ENCODE measurements around the gene REPS1.

The REPS1 gene

DNA sequence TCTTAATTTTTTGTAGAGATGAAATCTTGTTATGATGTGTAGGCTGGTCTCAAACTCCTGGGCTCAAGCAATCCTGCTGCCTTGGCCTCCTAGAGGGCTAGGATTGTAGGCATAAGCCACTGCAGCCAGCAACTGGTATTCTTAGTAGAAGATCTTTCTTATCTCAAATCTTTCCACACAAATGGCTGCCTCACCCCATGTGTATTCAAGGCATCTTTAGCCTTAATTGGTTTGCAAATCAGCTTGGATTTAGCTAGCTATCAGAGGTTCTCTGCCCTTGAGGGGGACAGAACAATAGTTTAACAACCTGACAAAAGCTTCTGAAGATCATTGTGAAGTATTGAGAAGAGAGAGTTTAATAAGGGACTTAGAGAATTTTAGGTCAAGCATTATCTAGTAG, 22.6 kb upstream of the REPS1 start:
- no peak overlapping the region for H3K27ac ChIP-seq (ENCODE audit: extremely low read depth, low read depth, low read length)
- CTCF ChIA-PET: no interaction called here
- TF ChIP-seq, protein P1, sequence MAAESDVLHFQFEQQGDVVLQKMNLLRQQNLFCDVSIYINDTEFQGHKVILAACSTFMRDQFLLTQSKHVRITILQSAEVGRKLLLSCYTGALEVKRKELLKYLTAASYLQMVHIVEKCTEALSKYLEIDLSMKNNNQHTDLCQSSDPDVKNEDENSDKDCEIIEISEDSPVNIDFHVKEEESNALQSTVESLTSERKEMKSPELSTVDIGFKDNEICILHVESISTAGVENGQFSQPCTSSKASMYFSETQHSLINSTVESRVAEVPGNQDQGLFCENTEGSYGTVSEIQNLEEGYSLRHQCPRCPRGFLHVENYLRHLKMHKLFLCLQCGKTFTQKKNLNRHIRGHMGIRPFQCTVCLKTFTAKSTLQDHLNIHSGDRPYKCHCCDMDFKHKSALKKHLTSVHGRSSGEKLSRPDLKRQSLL (tag by site-specific recombination; IDR thresholded peaks at IDR 0.05): no peak
- TF ChIP-seq ZNF777 (tag by site-specific recombination; IDR thresholded peaks at IDR 0.05; ENCODE audit: borderline replicate concordance) (no peak), ZFP3 (tag by site-specific recombination; IDR thresholded peaks at IDR 0.05; ENCODE audit: low read depth) (no peak), ZNF324 (tag by site-specific recombination; IDR thresholded peaks at IDR 0.05) (no peak), ZNF423 (tag by site-specific recombination; IDR thresholded peaks at IDR 0.05) (no peak), SP7 (tag by site-specific recombination; IDR thresholded peaks at IDR 0.05) (no peak), ZNF311 (tag by site-specific recombination; IDR thresholded peaks at IDR 0.05; ENCODE audit: borderline replicate concordance) (no peak), ZNF416 (tag by site-specific recombination; IDR thresholded peaks at IDR 0.05) (no peak), MEIS1 (CRISPR knock-in tag; IDR thresholded peaks at IDR 0.05; ENCODE audit: borderline replicate concordance) (no peak), ZNF529 (tag by site-specific recombination; IDR thresholded peaks at IDR 0.05; ENCODE audit: insufficient replicate concordance) (no peak), ZNF521 (tag by site-specific recombination; IDR thresholded peaks at IDR 0.05) (no peak), ZNF19 (tag by site-specific recombination; IDR thresholded peaks at IDR 0.05; ENCODE audit: low read depth) (no peak), ZNF600 (tag by site-specific recombination; IDR thresholded peaks at IDR 0.05) (no peak), ZNF501 (tag by site-specific recombination; IDR thresholded peaks at IDR 0.05) (no peak), ZNF335 (tag by site-specific recombination; conservative IDR thresholded peaks at IDR 0.05) (no peak), RBAK (tag by site-specific recombination; IDR thresholded peaks at IDR 0.05) (no peak)
- TF ChIP-seq, protein P2, sequence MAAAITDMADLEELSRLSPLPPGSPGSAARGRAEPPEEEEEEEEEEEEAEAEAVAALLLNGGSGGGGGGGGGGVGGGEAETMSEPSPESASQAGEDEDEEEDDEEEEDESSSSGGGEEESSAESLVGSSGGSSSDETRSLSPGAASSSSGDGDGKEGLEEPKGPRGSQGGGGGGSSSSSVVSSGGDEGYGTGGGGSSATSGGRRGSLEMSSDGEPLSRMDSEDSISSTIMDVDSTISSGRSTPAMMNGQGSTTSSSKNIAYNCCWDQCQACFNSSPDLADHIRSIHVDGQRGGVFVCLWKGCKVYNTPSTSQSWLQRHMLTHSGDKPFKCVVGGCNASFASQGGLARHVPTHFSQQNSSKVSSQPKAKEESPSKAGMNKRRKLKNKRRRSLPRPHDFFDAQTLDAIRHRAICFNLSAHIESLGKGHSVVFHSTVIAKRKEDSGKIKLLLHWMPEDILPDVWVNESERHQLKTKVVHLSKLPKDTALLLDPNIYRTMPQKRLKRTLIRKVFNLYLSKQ (tag by site-specific recombination; IDR thresholded peaks at IDR 0.05; ENCODE audit: borderline replicate concordance): no peak
- TF ChIP-seq, protein P3, sequence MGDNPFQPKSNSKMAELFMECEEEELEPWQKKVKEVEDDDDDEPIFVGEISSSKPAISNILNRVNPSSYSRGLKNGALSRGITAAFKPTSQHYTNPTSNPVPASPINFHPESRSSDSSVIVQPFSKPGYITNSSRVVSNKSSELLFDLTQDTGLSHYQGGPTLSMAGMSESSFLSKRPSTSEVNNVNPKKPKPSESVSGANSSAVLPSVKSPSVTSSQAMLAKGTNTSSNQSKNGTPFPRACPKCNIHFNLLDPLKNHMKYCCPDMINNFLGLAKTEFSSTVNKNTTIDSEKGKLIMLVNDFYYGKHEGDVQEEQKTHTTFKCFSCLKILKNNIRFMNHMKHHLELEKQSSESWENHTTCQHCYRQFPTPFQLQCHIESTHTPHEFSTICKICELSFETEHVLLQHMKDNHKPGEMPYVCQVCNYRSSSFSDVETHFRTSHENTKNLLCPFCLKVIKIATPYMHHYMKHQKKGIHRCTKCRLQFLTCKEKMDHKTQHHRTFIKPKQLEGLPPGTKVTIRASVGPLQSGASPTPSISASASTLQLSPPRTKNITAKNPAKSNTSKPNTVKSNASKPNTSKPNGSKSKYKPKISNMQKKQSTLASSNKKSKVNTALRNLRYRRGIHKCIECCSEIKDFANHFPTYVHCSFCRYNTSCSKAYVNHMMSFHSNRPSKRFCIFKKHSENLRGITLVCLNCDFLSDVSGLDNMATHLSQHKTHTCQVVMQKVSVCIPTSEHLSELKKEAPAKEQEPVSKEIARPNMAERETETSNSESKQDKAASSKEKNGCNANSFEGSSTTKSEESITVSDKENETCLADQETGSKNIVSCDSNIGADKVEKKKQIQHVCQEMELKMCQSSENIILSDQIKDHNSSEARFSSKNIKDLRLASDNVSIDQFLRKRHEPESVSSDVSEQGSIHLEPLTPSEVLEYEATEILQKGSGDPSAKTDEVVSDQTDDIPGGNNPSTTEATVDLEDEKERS (tag by site-specific recombination; IDR thresholded peaks at IDR 0.05): no peak
- TF ChIP-seq, protein P4, sequence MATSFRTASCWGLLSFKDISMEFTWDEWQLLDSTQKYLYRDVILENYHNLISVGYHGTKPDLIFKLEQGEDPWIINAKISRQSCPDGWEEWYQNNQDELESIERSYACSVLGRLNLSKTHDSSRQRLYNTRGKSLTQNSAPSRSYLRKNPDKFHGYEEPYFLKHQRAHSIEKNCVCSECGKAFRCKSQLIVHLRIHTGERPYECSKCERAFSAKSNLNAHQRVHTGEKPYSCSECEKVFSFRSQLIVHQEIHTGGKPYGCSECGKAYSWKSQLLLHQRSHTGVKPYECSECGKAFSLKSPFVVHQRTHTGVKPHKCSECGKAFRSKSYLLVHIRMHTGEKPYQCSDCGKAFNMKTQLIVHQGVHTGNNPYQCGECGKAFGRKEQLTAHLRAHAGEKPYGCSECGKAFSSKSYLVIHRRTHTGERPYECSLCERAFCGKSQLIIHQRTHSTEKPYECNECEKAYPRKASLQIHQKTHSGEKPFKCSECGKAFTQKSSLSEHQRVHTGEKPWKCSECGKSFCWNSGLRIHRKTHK (tag by site-specific recombination; IDR thresholded peaks at IDR 0.05): no peak
- POLR2A ChIA-PET: no interaction called here
- no peaks in the 10 kb centered on the region for H3K36me3 ChIP-seq (ENCODE audit: control insufficient read depth in 2 of 2, insufficient read depth in 1 of 2, low read length in 2 of 2)
- no peaks in the 10 kb centered on the region for H3K9me3 ChIP-seq (ENCODE audit: control insufficient read depth, insufficient read depth, low read depth, low read length)
- H3K4me1 ChIP-seq (ENCODE audit: control insufficient read depth, insufficient read depth, low read length): no peaks in the 10 kb centered on the region
- H3K4me3 ChIP-seq (ENCODE audit: low read depth, low read length): no peak overlapping the region

DNA sequence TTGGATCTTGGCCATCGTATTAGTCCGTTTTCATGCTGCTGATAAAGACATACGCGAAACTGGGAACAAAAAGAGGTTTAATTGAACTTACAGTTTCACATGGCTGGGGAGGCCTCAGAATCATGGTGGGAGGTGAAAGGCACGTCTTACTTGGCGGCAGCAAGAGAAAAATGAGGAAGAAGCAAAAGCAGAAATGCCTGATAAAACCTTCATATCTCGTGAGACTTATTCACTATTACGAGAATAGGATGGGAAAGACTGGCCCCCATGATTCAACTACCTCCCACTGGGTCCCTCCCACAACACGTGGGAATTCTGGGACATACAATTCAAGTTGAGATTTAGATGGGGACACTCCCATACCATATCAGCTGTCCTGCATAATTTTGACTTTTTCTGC, 20.1 kb upstream of the REPS1 start:
- POLR2A ChIA-PET: no interaction called here
- Histone ChIP-seq H3K27ac (ENCODE audit: extremely low read depth, low read depth, low read length) (no peak overlapping the region), H3K4me1 (ENCODE audit: control insufficient read depth, insufficient read depth, low read length) (no peaks in the 10 kb centered on the region), H3K4me3 (ENCODE audit: low read depth, low read length) (no peak overlapping the region), H3K9me3 (ENCODE audit: control insufficient read depth, insufficient read depth, low read depth, low read length) (no peaks in the 10 kb centered on the region), H3K36me3 (ENCODE audit: control insufficient read depth in 2 of 2, insufficient read depth in 1 of 2, low read length in 2 of 2) (no peaks in the 10 kb centered on the region)
- CTCF ChIA-PET: interaction anchor here (0.8 to 2.3 kb wide), 3 partner anchors 8 to 238 kb away, joined by 3 to 9 read pairs (median 5); partner anchors contain the start of gene REPS1
- no peak for TF ChIP-seq KLF1 (tag by site-specific recombination; IDR thresholded peaks at IDR 0.05)
- TF ChIP-seq EGR2 (tag by site-specific recombination; IDR thresholded peaks at IDR 0.05; ENCODE audit: low read depth): no peak
- no peak for TF ChIP-seq ZNF830 (tag by site-specific recombination; IDR thresholded peaks at IDR 0.05; ENCODE audit: low read depth)
- TF ChIP-seq ZNF561 (tag by site-specific recombination; IDR thresholded peaks at IDR 0.05; ENCODE audit: borderline replicate concordance): no peak

All from HEK293 (cell line).